Thoracic aorta (tissue), 2 donors: ENCODE measurements around the gene CAMK1G. TPM values are rescaled to one million over a fixed set of nuclear protein-coding genes. Genes with fewer than 3 reads are reported as not detected.

Experiments
- ATAC-seq: fragments of 150-250 bp; one replicate; pipeline ENCODE4 v1.8.0; 2017; ENCODE audit warnings: low read depth; ENCODE audit not compliant: insufficient number of reproducible peaks, low FRiP score
- DNase-seq: peaks from one replicate; pipeline ENCODE4 v3.0.0-alpha.2; 2020; ENCODE audit warnings: low spot score
- H3K27ac ChIP-seq, 2 donors: fragments of 200-600 bp; sonication (generic); 1 replicate in 1 of 2; 2 replicates in 1 of 2; pipeline ENCODE4 v1.5.1; 2016; ENCODE audit warnings: mild to moderate bottlenecking in 2 of 2, moderate library complexity in 2 of 2
- H3K27me3 ChIP-seq: fragments of 200-600 bp; sonication (generic); replicated peaks from 2 replicates; pipeline ENCODE4 v1.6.0; 2016; ENCODE audit warnings: mild to moderate bottlenecking; ENCODE audit not compliant: insufficient read depth
- H3K36me3 ChIP-seq: fragments of 200-600 bp; sonication (generic); one replicate; pipeline ENCODE4 v1.5.1; 2016
- H3K4me1 ChIP-seq, 2 donors: fragments of 200-600 bp; sonication (generic); 1 replicate in 1 of 2; 2 replicates in 1 of 2; pipeline versions ENCODE4 v1.5.1 to v1.6.0; 2016; ENCODE audit warnings: low read depth in 2 of 2, mild to moderate bottlenecking in 1 of 2; ENCODE audit not compliant: control insufficient read depth in 1 of 2
- H3K4me3 ChIP-seq: fragments of 200-600 bp; sonication (generic); 2 replicates; pipeline ENCODE4 v1.5.1; 2016; ENCODE audit warnings: mild to moderate bottlenecking
- H3K9me3 ChIP-seq: fragments of 200-600 bp; sonication (generic); 2 replicates; pipeline ENCODE4 v1.5.1; 2016
- CTCF ChIP-seq: fragments of 200-600 bp; sonication (generic); IDR thresholded peaks from one replicate; pipeline ENCODE4 v1.5.1; 2019; ENCODE audit warnings: antibody characterized with exemption
- total RNA-seq, 2 donors: library from RNA; depleted of rRNA; stranded (reverse); fragments of >200 nt; gene quantifications; one replicate each; pipeline versions ENCODE4 v1.1.0 to v1.2.3, GENCODE V29; 2016

Gene CAMK1G
- total RNA-seq, 2 donors from 2014 or later: not detected

DNA sequence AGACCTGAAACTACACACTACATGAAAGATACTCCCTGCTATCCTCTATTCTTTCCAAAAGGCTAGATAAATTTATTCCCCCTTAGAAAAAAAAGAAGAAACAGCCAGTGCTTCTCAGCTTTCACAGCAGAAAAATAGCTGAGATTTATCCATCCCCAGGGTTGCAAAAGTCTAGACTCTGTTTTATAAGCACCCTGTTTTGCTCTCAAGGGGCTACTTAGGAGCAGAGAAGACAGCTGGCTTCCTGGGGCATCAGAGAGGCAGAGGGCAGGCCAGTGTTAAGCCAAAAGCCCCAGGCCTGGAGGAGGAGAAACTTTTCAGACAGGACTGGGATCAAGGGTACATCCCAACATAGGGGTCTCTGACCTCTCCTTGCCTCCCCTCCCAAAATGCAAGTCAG, 64.8 kb downstream of the CAMK1G start:
- Histone ChIP-seq H3K4me3 (no peak overlapping the region), H3K27ac (no peak overlapping the region), H3K36me3 (no peaks in the 10 kb centered on the region), H3K27me3 (no peaks in the 10 kb centered on the region), H3K9me3 (no peaks in the 10 kb centered on the region), H3K4me1 (peaks cover 29 to 57% of the 10 kb centered on the region in 2 donors)
- TF ChIP-seq CTCF: no peak
- ATAC-seq (no peak), DNase-seq (no peak)

DNA sequence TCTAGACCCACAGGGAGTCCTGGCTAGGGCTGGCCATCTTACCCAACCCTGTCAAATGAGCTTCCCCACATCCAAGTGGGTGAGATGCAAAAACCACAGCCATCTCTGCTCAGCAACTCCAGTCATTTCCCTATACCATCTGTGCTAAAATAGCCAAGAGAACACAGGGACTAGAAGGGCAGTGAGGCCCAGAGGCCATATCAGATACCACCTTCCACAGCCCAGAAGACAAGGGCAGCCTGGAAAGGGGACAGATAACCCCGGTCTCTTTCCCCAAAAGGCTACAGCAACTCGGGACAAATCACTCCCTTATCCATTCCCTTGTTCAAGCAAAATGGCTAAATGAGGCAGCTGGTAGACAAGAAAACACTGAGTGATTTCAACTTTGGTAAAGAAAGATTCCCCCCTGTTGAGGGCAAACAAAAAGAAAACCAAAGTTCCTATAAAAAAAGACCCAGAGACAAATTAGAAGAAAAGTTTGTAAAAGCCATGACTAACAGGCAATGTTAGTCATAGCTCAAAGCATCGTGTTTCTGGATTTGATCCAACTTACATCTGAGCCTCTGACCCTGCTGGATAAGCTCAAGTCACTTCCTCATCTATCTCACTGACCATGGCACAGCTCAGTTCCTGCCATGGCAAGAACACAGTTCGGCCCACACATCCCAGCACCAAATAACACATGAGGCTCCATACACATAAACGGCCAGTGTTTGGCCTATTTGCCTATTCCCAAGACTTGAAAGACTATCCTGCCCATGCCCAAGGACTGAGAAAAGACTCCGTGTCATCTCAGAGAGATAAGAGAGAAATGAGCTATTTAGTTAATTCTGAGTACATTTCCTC, 65.6 kb downstream of the CAMK1G start:
- Histone ChIP-seq H3K4me3 (peak overlapping the region; percentile 28), H3K9me3 (no peaks in the 10 kb centered on the region), H3K27ac (peak overlapping the region; percentile 51 to 65), H3K27me3 (no peaks in the 10 kb centered on the region), H3K4me1 (peaks cover 25 to 53% of the 10 kb centered on the region in 2 donors), H3K36me3 (no peaks in the 10 kb centered on the region)
- ATAC-seq (peak; percentile 72), DNase-seq (no peak)
- no peak for TF ChIP-seq CTCF

DNA sequence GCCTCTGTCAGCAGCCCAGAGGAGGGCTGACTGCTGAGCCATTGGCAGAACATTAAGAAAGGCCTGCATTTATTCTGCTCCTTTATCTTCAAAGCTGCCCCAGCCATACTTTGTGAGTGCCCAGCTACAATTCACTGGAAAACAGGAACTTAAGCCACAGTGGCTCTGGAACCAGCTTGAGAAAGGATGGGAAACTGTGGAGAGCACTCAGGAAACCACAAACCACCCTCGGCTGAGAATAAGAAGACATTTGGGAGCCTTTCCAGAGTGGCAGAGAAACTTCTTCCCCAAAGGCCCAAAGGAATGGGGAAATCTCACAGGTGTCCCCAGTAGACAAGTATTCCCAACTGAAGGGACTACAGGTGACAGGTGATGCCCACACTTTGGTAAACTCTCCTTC, 66.9 kb downstream of the CAMK1G start:
- Histone ChIP-seq H3K27me3 (no peaks in the 10 kb centered on the region), H3K27ac (peak overlapping the region in 1 of 2 donors; percentile 22), H3K9me3 (no peaks in the 10 kb centered on the region), H3K4me1 (peaks cover 25 to 46% of the 10 kb centered on the region in 2 donors), H3K4me3 (no peak overlapping the region), H3K36me3 (no peaks in the 10 kb centered on the region)
- ATAC-seq (no peak), DNase-seq (no peak)
- no peak for TF ChIP-seq CTCF

GRCh38 chr1:209651138-209651587, 67.6 kb downstream of the CAMK1G start:
- no peak for TF ChIP-seq CTCF
- Histone ChIP-seq H3K4me3 (no peak overlapping the region), H3K27me3 (no peaks in the 10 kb centered on the region), H3K36me3 (no peaks in the 10 kb centered on the region), H3K9me3 (no peaks in the 10 kb centered on the region), H3K4me1 (peaks cover 25 to 46% of the 10 kb centered on the region in 2 donors), H3K27ac (peak overlapping the region in 1 of 2 donors; percentile 22)
- ATAC-seq: peak; percentile 26
- no peak for DNase-seq

- Histone ChIP-seq H3K36me3 (no peaks in the 10 kb centered on the region), H3K27me3 (no peaks in the 10 kb centered on the region), H3K4me1 (peaks cover 25 to 46% of the 10 kb centered on the region in 2 donors), H3K4me3 (no peak within 1 kb of the TSS), H3K27ac (no peak within 1 kb of the TSS), H3K9me3 (no peaks in the 10 kb centered on the region)
- DNase-seq (no peak), ATAC-seq (no peak)
- TF ChIP-seq CTCF: no peak
Measured at GRCh38 chr1:209652121-209652735, 68.7 kb downstream of the CAMK1G start, which contains the start of gene LAMB3. LAMB3 (minus strand) TSS chr1:209652425; CDS start chr1:209650944, 1,481 bp downstream.
